SU-DHL-6 (cell line): ENCODE results near the gene PTGES3L.

Experiments used
- EZH2phosphoT487 ChIP-seq: fragments of 200-600 bp; sonication (generic), shearing (Covaris generic); conservative IDR thresholded peaks from 2 replicates; pipeline ENCODE4 v1.6.1; 2018; ENCODE audit warnings: mild to moderate bottlenecking, antibody characterized with exemption, low read length, moderate library complexity, mixed read lengths
- TF ChIP-seq, protein P1 (sequence below): fragments of 200-600 bp; sonication (generic); IDR thresholded peaks from one replicate; pipeline ENCODE4 v1.5.1; 2017; ENCODE audit warnings: antibody characterized with exemption, mild to moderate bottlenecking, low read length, moderate library complexity; ENCODE audit not compliant: insufficient read depth, poor library complexity, severe bottlenecking

DNA sequence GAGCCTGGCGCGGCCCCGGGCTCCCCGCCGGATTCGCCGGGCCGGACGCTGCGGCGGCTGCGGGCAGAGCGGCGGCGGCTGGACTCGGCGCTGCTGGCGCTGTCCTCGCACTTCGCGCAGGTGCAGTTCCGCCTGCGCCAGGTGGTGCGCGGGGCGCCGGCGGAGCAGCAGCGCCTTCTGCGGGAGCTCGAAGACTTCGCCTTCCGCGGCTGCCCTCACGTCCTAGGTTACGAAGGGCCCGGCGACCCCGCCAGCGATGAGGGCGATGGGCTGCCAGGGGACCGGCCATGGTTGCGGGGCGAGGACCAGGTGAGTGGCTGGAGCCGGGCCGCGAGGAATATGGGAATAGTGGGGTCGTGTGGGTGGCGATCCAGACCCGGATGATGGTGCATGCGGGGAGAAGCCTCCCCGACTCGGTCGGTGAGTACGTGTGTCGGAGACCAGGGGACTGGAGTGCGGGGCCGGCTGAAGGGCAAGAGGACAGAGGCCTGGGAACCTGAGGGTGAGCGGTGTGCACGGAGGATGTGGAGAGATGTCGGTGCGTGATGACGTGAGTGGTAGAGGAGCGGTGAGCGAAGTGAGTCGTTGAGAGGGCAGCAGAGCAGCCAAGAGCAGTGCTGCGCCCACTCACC, 1.0 kb upstream of the PTGES3L start:
- no peak for TF ChIP-seq EZH2phosphoT487
- TF ChIP-seq, protein P1, sequence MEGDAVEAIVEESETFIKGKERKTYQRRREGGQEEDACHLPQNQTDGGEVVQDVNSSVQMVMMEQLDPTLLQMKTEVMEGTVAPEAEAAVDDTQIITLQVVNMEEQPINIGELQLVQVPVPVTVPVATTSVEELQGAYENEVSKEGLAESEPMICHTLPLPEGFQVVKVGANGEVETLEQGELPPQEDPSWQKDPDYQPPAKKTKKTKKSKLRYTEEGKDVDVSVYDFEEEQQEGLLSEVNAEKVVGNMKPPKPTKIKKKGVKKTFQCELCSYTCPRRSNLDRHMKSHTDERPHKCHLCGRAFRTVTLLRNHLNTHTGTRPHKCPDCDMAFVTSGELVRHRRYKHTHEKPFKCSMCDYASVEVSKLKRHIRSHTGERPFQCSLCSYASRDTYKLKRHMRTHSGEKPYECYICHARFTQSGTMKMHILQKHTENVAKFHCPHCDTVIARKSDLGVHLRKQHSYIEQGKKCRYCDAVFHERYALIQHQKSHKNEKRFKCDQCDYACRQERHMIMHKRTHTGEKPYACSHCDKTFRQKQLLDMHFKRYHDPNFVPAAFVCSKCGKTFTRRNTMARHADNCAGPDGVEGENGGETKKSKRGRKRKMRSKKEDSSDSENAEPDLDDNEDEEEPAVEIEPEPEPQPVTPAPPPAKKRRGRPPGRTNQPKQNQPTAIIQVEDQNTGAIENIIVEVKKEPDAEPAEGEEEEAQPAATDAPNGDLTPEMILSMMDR = no peak
